HG03378 (cell line): ENCODE measurements around the gene CST3.
"Not testable (repeated sequence)": the region's sequence is repeated elsewhere in the genome, so short reads cannot be mapped to it uniquely, and the experiment has no call there.

ENCODE experiments used
- ATAC-seq: cut with Tn5 transposase; IDR thresholded peaks from one replicate; pipeline ENCODE4 v1.9.1; 2021; ENCODE audit warnings: mild to moderate bottlenecking, moderate library complexity; ENCODE audit not compliant: unreplicated experiment

CST3 gene

GRCh38 chr20:23644164-23644563, 6.4 kb upstream of the CST3 start:
- ATAC-seq: no peak

- ATAC-seq: no peak
Observed at GRCh38 chr20:23643659-23644058, 5.9 kb upstream of the CST3 start.

GRCh38 chr20:23641936-23642751, 4.4 kb upstream of the CST3 start:
- no peak for ATAC-seq

- ATAC-seq: no peak
Observed at GRCh38 chr20:23640671-23641667, 3.2 kb upstream of the CST3 start.

- no peak for ATAC-seq
Observed at GRCh38 chr20:23640018-23640601, 2.4 kb upstream of the CST3 start.

- ATAC-seq: no peak
Observed at GRCh38 chr20:23639490-23639958, 1.8 kb upstream of the CST3 start.

GRCh38 chr20:23638309-23638708, 554 bp upstream of the CST3 start:
- ATAC-seq: no peak

GRCh38 chr20:23636908-23637281, 860 bp downstream of the CST3 start:
- ATAC-seq: no peak

GRCh38 chr20:23636182-23636907, 1.4 kb downstream of the CST3 start:
- ATAC-seq: no peak

GRCh38 chr20:23635768-23636090, 2.0 kb downstream of the CST3 start:
- not testable (repeated sequence) for ATAC-seq

GRCh38 chr20:23634985-23635767, 2.6 kb downstream of the CST3 start:
- ATAC-seq: no peak

GRCh38 chr20:23634044-23634801, 3.5 kb downstream of the CST3 start:
- no peak for ATAC-seq

GRCh38 chr20:23632711-23633573, 4.8 kb downstream of the CST3 start:
- ATAC-seq: no peak

GRCh38 chr20:23631981-23632710, 5.6 kb downstream of the CST3 start:
- ATAC-seq: no peak

- ATAC-seq: no peak
Observed at GRCh38 chr20:23631226-23631822, 6.4 kb downstream of the CST3 start.

GRCh38 chr20:23630392-23630849, 7.3 kb downstream of the CST3 start:
- no peak for ATAC-seq
